Measurements from ENCODE around the gene PARD6G.

DNA sequence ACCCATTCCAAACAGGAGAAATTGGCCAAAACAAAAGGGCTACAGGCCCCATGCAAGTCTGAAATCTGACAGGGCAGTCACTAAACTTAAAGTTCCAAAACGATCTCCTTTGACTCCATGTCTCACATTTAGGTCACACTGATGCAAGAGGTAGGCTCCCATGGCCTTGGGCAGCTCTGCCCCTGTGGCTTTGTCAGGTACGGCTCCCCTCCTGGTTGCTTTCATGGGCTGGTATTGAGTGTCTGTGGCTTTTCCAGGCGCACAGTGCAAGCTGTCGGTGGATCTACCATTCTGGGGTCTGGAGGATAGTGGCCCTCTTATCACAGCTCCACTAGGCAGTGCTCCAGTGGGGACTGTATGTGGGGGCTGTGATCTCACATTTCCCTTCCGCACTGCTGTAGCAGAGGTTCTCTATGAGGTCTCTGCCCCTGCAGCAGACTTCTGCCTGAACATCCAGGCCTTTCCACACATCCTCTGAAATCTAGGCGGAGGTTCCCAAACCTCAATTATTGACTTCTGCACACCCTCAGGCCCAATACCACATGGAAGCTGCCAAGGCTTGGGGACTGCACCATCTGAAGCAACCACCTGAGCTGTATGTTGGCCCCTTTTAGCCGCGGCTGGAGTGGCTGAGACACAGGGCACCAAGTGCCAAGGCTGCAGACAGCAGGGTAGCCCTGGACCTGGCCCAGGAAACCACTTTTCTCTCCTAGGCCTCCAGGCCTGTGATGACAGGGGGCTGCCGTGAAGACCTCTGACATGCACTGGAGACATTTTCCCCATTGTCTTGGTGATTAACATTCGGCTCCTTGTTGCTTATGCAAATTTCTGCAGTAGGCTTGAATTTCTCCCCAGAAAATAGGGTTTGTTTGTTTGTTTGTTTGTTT, 28.7 kb downstream of the PARD6G start:
- TF ChIP-seq, protein P1, sequence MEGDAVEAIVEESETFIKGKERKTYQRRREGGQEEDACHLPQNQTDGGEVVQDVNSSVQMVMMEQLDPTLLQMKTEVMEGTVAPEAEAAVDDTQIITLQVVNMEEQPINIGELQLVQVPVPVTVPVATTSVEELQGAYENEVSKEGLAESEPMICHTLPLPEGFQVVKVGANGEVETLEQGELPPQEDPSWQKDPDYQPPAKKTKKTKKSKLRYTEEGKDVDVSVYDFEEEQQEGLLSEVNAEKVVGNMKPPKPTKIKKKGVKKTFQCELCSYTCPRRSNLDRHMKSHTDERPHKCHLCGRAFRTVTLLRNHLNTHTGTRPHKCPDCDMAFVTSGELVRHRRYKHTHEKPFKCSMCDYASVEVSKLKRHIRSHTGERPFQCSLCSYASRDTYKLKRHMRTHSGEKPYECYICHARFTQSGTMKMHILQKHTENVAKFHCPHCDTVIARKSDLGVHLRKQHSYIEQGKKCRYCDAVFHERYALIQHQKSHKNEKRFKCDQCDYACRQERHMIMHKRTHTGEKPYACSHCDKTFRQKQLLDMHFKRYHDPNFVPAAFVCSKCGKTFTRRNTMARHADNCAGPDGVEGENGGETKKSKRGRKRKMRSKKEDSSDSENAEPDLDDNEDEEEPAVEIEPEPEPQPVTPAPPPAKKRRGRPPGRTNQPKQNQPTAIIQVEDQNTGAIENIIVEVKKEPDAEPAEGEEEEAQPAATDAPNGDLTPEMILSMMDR (IDR thresholded peaks at IDR 0.05; ENCODE audit: insufficient read depth, low read depth, low read length), result no peak
- no peak for TF ChIP-seq EZH2 (IDR thresholded peaks at IDR 0.05; ENCODE audit: insufficient read depth, low read length)

Measured in astrocyte (in vitro differentiated cells and primary cell).